Raji (cell line): ENCODE measurements around the gene SUDS3.

ENCODE experiments used
- POLR2A ChIP-seq: IDR thresholded peaks from 2 replicates; pipeline ENCODE4 v1.6.1; 2011; ENCODE audit warnings: low read depth, low read length, control low read depth; ENCODE audit not compliant: insufficient read depth

The SUDS3 gene

GRCh38 chr12:118350908-118351559, 25.3 kb upstream of the SUDS3 start:
- no peak for TF ChIP-seq POLR2A

- no peak for TF ChIP-seq POLR2A
Measured at GRCh38 chr12:118353721-118354120, 22.6 kb upstream of the SUDS3 start.

GRCh38 chr12:118354903-118355302, 21.5 kb upstream of the SUDS3 start:
- TF ChIP-seq POLR2A = no peak

- TF ChIP-seq POLR2A = no peak
Measured at GRCh38 chr12:118355843-118356242, 20.5 kb upstream of the SUDS3 start.

- no peak for TF ChIP-seq POLR2A
Measured at GRCh38 chr12:118356809-118357256, 19.5 kb upstream of the SUDS3 start.

- no peak for TF ChIP-seq POLR2A
Measured at GRCh38 chr12:118357257-118358007, 18.9 kb upstream of the SUDS3 start.

GRCh38 chr12:118358008-118358359, 18.4 kb upstream of the SUDS3 start:
- no peak for TF ChIP-seq POLR2A

GRCh38 chr12:118358612-118359540, 17.5 kb upstream of the SUDS3 start:
- no peak for TF ChIP-seq POLR2A

- TF ChIP-seq POLR2A = peak; percentile 50
Measured at GRCh38 chr12:118359541-118359915, 16.8 kb upstream of the SUDS3 start.

GRCh38 chr12:118361092-118361404, 15.3 kb upstream of the SUDS3 start:
- TF ChIP-seq POLR2A = no peak

- no peak for TF ChIP-seq POLR2A
Measured at GRCh38 chr12:118361889-118362288, 14.5 kb upstream of the SUDS3 start.

- no peak for TF ChIP-seq POLR2A
Measured at GRCh38 chr12:118368821-118369220, 7.5 kb upstream of the SUDS3 start.

- TF ChIP-seq POLR2A = no peak
Measured at GRCh38 chr12:118370601-118371000, 5.8 kb upstream of the SUDS3 start.

- TF ChIP-seq POLR2A = no peak
Measured at GRCh38 chr12:118371321-118372282, 4.8 kb upstream of the SUDS3 start.
